Natural killer cell (primary cell): ENCODE results near the gene PTPN12. TPM values are rescaled to one million over a fixed set of nuclear protein-coding genes. Genes with fewer than 3 reads are reported as not detected.

ENCODE experiments used
- ATAC-seq, 3 donors: fragments of 150-1000 bp in 2 of 3; fragments of 200-7000 bp in 1 of 3; cut with Tn5 transposase; 1 replicate in 1 of 3; 2 replicates in 2 of 3; pipeline ENCODE4 v1.10.0; 2021; ENCODE audit warnings: mild to moderate bottlenecking in 2 of 3, moderate library complexity in 2 of 3
- DNase-seq, 2 donors: peaks; one replicate each; pipeline versions ENCODE4 v3.0.0 to v3.0.0-alpha.2; 2013 to 2021; ENCODE audit warnings: mixed read lengths in 1 of 2
- H3K27ac ChIP-seq: one replicate; pipeline ENCODE4 v1.5.1; 2013; ENCODE audit warnings: mild to moderate bottlenecking, low read length
- H3K27me3 ChIP-seq: one replicate; pipeline ENCODE4 v1.6.1; 2013; ENCODE audit warnings: low read length; ENCODE audit not compliant: control insufficient read depth, insufficient read depth
- H3K36me3 ChIP-seq: one replicate; pipeline ENCODE4 v1.6.1; 2013; ENCODE audit warnings: low read length; ENCODE audit not compliant: control insufficient read depth, insufficient read depth
- H3K4me1 ChIP-seq: one replicate; pipeline ENCODE4 v1.6.1; 2013; ENCODE audit warnings: low read length; ENCODE audit not compliant: control insufficient read depth, insufficient read depth
- H3K4me3 ChIP-seq: one replicate; pipeline ENCODE4 v1.5.1; 2013; ENCODE audit warnings: low read length
- H3K9me3 ChIP-seq: one replicate; pipeline ENCODE4 v1.6.1; 2013; ENCODE audit warnings: low read length; ENCODE audit not compliant: control insufficient read depth, insufficient read depth
- H3K27ac Mint-ChIP-seq, 2 donors: one replicate each; pipeline ENCODE4 v1.8.0; 2022; ENCODE audit warnings: mild to moderate bottlenecking in 2 of 2, mixed read lengths in 2 of 2, moderate library complexity in 1 of 2
- H3K27me3 Mint-ChIP-seq, 2 donors: one replicate each; pipeline ENCODE4 v1.8.0; 2022; ENCODE audit warnings: low read depth in 2 of 2, mixed read lengths in 2 of 2
- H3K36me3 Mint-ChIP-seq: one replicate; pipeline ENCODE4 v1.8.0; 2022; ENCODE audit warnings: mixed read lengths
- H3K4me1 Mint-ChIP-seq, 2 donors: one replicate each; pipeline ENCODE4 v1.8.0; 2022; ENCODE audit warnings: mixed read lengths in 2 of 2
- H3K4me3 Mint-ChIP-seq: one replicate; pipeline ENCODE4 v1.8.0; 2022; ENCODE audit warnings: mild to moderate bottlenecking, moderate library complexity, mixed read lengths
- H3K9me3 Mint-ChIP-seq, 2 donors: one replicate each; pipeline ENCODE4 v1.8.0; 2022; ENCODE audit warnings: mixed read lengths in 2 of 2
- WGBS: methylation state at CpG from one replicate; pipeline ENCODE4 v1.1.7; 2013; ENCODE audit warnings: missing lambda C conversion rate; ENCODE audit not compliant: insufficient coverage; 5-methylcytosine and 5-hydroxymethylcytosine counted together
- intact Hi-C: fragments of 100-400 bp; cut with micrococcal nuclease; formaldehyde crosslinking; loops from one replicate; pipeline ENCODE4 v1.14.2; 2022
- total RNA-seq, 4 donors: library from RNA; stranded (reverse); fragments of 120-200 nt in 1 of 4; gene quantifications; one replicate each; pipeline versions ENCODE4 v1.2.3 to v1.2.4, GENCODE V29; 2013 to 2022
- TF ChIP-seq, protein P1 (sequence below): fragments of 200-600 bp; IDR thresholded peaks from one replicate; pipeline ENCODE4 v1.8.0; 2022; ENCODE audit warnings: antibody characterized with exemption

Gene PTPN12
- total RNA-seq, 3 donors from 2014 or later (not counting 1 experiment from before 2014, with no cell fraction given): 261 to 396 (median 263) TPM

DNA sequence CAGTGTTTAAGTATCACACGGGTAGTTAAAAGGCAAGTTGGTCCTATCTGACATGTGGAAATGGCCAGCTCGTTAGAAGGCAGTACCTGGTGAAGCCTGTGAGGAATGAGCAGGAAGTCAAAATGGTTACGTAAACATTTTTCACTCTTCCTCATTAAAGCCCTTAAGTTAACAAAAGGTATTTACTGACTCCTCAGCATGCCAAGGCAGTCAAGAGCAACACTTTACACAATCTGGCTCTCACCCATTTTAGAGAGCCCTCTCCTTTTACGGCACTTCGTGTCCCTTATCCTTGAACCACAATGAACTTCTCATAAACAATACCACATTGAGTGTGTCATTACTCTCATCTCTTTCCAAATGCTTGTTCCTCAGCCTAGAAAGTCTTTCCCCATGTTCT, 148.1 kb downstream of the PTPN12 start:
- Histone ChIP-seq H3K4me3 (no peak overlapping the region), H3K36me3 (peaks cover 1% of the 10 kb centered on the region), H3K4me1 (peaks cover 8% of the 10 kb centered on the region), H3K27ac (no peak overlapping the region), H3K27me3 (no peaks in the 10 kb centered on the region), H3K9me3 (no peaks in the 10 kb centered on the region)
- no peak overlapping the region for H3K27ac Mint-ChIP-seq
- no peak overlapping the region for H3K4me3 Mint-ChIP-seq
- DNase-seq (no peak), ATAC-seq (no peak)
- peaks cover 16 to 22% of the 10 kb centered on the region in 2 donors for H3K4me1 Mint-ChIP-seq
- WGBS: 79% methylated on average over 5 of the region's 5 CpGs
- no peaks in the 10 kb centered on the region for H3K36me3 Mint-ChIP-seq
- TF ChIP-seq, protein P1, sequence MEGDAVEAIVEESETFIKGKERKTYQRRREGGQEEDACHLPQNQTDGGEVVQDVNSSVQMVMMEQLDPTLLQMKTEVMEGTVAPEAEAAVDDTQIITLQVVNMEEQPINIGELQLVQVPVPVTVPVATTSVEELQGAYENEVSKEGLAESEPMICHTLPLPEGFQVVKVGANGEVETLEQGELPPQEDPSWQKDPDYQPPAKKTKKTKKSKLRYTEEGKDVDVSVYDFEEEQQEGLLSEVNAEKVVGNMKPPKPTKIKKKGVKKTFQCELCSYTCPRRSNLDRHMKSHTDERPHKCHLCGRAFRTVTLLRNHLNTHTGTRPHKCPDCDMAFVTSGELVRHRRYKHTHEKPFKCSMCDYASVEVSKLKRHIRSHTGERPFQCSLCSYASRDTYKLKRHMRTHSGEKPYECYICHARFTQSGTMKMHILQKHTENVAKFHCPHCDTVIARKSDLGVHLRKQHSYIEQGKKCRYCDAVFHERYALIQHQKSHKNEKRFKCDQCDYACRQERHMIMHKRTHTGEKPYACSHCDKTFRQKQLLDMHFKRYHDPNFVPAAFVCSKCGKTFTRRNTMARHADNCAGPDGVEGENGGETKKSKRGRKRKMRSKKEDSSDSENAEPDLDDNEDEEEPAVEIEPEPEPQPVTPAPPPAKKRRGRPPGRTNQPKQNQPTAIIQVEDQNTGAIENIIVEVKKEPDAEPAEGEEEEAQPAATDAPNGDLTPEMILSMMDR: no peak
- intact Hi-C loops: no loop called here
- H3K27me3 Mint-ChIP-seq: no peaks in the 10 kb centered on the region
- H3K9me3 Mint-ChIP-seq: no peaks in the 10 kb centered on the region

DNA sequence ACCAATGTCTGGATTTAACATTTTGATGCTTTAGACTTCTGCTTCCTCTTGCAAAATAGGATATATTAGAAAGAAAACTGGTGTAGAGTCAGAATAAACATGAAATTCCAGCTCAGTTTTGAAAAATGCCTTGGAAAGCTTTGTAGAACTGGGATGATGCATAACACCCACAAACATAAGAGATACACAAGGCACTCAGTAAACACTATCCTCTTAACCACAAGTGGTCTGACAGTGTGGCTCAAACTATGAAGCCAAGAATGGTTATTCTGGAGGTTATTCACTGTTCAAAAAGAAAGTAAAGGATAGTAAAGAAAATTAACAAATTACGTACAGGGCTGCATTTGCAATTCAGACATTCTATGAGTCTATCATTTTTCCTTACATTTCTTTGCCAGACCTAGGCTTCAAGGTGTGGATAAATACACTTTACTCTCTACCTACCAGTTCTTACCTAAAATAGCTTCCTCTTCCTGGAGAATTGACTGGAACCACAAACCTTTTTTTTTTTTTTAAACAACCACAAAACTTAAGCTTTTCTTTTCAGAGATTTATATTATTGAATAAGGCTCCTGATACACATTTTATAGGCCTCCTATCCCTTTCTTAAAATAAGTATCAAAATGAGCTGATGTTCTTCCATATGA, 150.1 kb downstream of the PTPN12 start:
- H3K4me3 ChIP-seq: no peak overlapping the region
- ATAC-seq: peak in 1 of 3 donors; percentile 29
- no peaks in the 10 kb centered on the region for H3K9me3 Mint-ChIP-seq
- peak in 1 of 2 donors; percentile 10 for DNase-seq
- TF ChIP-seq, protein P1: no peak
- H3K36me3 Mint-ChIP-seq: no peaks in the 10 kb centered on the region
- no peaks in the 10 kb centered on the region for H3K27me3 Mint-ChIP-seq
- peaks cover 8% of the 10 kb centered on the region for H3K4me1 ChIP-seq
- H3K36me3 ChIP-seq: peaks cover 1% of the 10 kb centered on the region
- H3K27me3 ChIP-seq: no peaks in the 10 kb centered on the region
- H3K9me3 ChIP-seq: no peaks in the 10 kb centered on the region
- peak overlapping the region; percentile 75 to 76 for H3K27ac Mint-ChIP-seq
- 44% methylated on average over 1 of the region's 1 CpG for WGBS
- peaks cover 17 to 23% of the 10 kb centered on the region in 2 donors for H3K4me1 Mint-ChIP-seq
- H3K27ac ChIP-seq: no peak overlapping the region
- intact Hi-C loops: no loop called here
- H3K4me3 Mint-ChIP-seq: peak overlapping the region; percentile 52

DNA sequence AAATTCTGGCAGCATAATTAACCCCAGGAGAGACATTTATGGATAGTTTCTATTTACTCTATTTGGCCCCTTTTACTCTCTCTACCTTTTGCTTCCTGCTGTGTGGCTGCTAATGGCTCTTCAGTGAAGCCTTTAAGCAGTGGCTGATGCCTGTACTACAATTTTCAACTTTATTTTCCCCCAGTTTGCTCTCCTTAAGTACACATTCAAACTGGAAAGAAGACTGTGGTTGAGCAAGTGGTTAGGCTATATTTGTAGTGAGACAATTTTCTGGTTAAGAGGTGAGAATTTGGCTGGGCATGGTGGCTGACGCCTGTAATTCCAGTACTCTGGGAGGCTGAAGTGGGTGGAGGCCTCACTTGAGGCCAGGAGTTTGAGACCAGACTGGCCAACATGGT, 150.7 kb downstream of the PTPN12 start:
- ATAC-seq (peak; percentile 40 to 65 (median 43)), DNase-seq (peak in 1 of 2 donors; percentile 31)
- Mint-ChIP-seq H3K4me1 (peaks cover 22 to 28% of the 10 kb centered on the region in 2 donors), H3K27ac (peak overlapping the region; percentile 75 to 76), H3K27me3 (no peaks in the 10 kb centered on the region), H3K9me3 (no peaks in the 10 kb centered on the region), H3K36me3 (no peaks in the 10 kb centered on the region), H3K4me3 (peak overlapping the region; percentile 52)
- peak overlapping the region; percentile 20 for H3K27ac ChIP-seq
- no peaks in the 10 kb centered on the region for H3K27me3 ChIP-seq
- no peak overlapping the region for H3K4me3 ChIP-seq
- peaks cover 1% of the 10 kb centered on the region for H3K36me3 ChIP-seq
- intact Hi-C loops: no loop called here
- TF ChIP-seq, protein P1: no peak
- H3K4me1 ChIP-seq: peaks cover 8% of the 10 kb centered on the region
- H3K9me3 ChIP-seq: no peaks in the 10 kb centered on the region
- WGBS: 33% methylated on average over 1 of the region's 1 CpG

Other genes with a start within 250 kb of the PTPN12 start
- 100 to 1,000 TPM; 202 to 302 (median 301) TPM for gene GSAP, start 120.9 kb upstream of the PTPN12 start, total RNA-seq
- 10 to 100 TPM; 23.9 to 34.4 (median 33.4) TPM for gene RSBN1L, start 159.2 kb downstream of the PTPN12 start, total RNA-seq